GM12878 (cell line): ENCODE data around the gene USP28.

Experiments used
- CHD1 ChIP-seq: IDR thresholded peaks from 2 replicates; pipeline ENCODE4 v1.6.1; 2012; ENCODE audit warnings: low read depth, low read length, improper control_type of control experiment
- CTCF ChIP-seq, 3 experiments: IDR thresholded peaks in 2 of 3; conservative IDR thresholded peaks in 1 of 3; 2 replicates each; pipeline ENCODE4 v1.5.1; 2011; ENCODE audit warnings: low read depth in 3 of 3, low read length in 3 of 3, mild to moderate bottlenecking in 3 of 3, control low read depth in 2 of 3, moderate library complexity in 2 of 3, inconsistent platforms in 1 of 3, mixed read lengths in 1 of 3; ENCODE audit not compliant: control insufficient read depth in 2 of 3, insufficient read depth in 1 of 3; ENCODE audit errors: extremely low read depth in 1 of 3
- EP300 ChIP-seq, 2 experiments: fragments of 150-350 bp in 1 of 2; IDR thresholded peaks; 2 replicates each; pipeline ENCODE4 v1.6.1; 2011 to 2012; ENCODE audit warnings: low read depth in 2 of 2, low read length in 2 of 2, borderline replicate concordance in 1 of 2, improper control_type of control experiment in 1 of 2, inconsistent platforms in 1 of 2; ENCODE audit not compliant: control insufficient read depth in 1 of 2
- IRF3 ChIP-seq: fragments of 450-650 bp; IDR thresholded peaks from 2 replicates; pipeline ENCODE4 v1.6.1; 2014; ENCODE audit warnings: mild to moderate bottlenecking

- TF ChIP-seq CTCF (IDR thresholded peaks at IDR 0.05 in 2 of 3, conservative IDR thresholded peaks at IDR 0.05 in 1 of 3; ENCODE audit: control insufficient read depth in 2 of 3, extremely low read depth in 1 of 3, insufficient read depth in 1 of 3, low read depth in 3 of 3, low read length in 3 of 3): no peak
- no peak for TF ChIP-seq EP300 (IDR thresholded peaks at IDR 0.05; ENCODE audit: borderline replicate concordance in 1 of 2, control insufficient read depth in 1 of 2, low read depth in 2 of 2, low read length in 2 of 2)
- no peak for TF ChIP-seq CHD1
- no peak for TF ChIP-seq IRF3
Observed at GRCh38 chr11:113805640-113806039, 69.7 kb downstream of the USP28 start.
